ENCODE data around the gene SH2D4B. TPM values are rescaled to one million over a fixed set of nuclear protein-coding genes. Genes with fewer than 3 reads are reported as not detected.
A peak's percentile ranks its signal among the peaks of the same experiment; 100 is the strongest.

Gene SH2D4B
- total and polyA plus RNA-seq, 2 of the 13 experiments (the other 11 are each of a cell fraction or from before 2014, with no cell fraction given) = not detected

- peak; percentile 81; the same call in 1 of the 2 replicates for TF ChIP-seq KDM5B (CRISPR knock-in tag; IDR thresholded peaks at IDR 0.05; ENCODE audit: borderline replicate concordance)
- 0 out of 2 replicates have a peak, but pooled peaks have one; percentile 70 for TF ChIP-seq SSRP1 (CRISPR knock-in tag; IDR thresholded peaks at IDR 0.05)
- TF ChIP-seq ZSCAN25 (CRISPR knock-in tag; IDR thresholded peaks at IDR 0.05) = no peak
- peak; percentile 60; the same call in 1 of the 2 replicates for TF ChIP-seq HMG20A (CRISPR knock-in tag; IDR thresholded peaks at IDR 0.05; ENCODE audit: borderline replicate concordance)
- peak; percentile 70; the same call in 1 of the 2 replicates for TF ChIP-seq GZF1 (CRISPR knock-in tag; IDR thresholded peaks at IDR 0.05)
- peak; percentile 93 for TF ChIP-seq MED1 (CRISPR knock-in tag; IDR thresholded peaks at IDR 0.05)
- TF ChIP-seq ZNF883 (CRISPR knock-in tag; IDR thresholded peaks at IDR 0.05; ENCODE audit: not compliant biosample characterization) = no peak
- TF ChIP-seq FOXK1 (CRISPR knock-in tag; IDR thresholded peaks at IDR 0.05; ENCODE audit: borderline replicate concordance, low read depth) = peak; percentile 6; the same call in 1 of the 2 replicates
- TF ChIP-seq PITX1 (CRISPR knock-in tag; IDR thresholded peaks at IDR 0.05) = peak; percentile 74
- peak; percentile 90 for TF ChIP-seq RCOR2 (CRISPR knock-in tag; IDR thresholded peaks at IDR 0.05)
- TF ChIP-seq MIXL1 (CRISPR knock-in tag; IDR thresholded peaks at IDR 0.05) = peak; percentile 26; the same call in 1 of the 2 replicates
- peak; percentile 84; the same call in 1 of the 2 replicates for TF ChIP-seq JUNB (CRISPR knock-in tag; IDR thresholded peaks at IDR 0.05; ENCODE audit: borderline replicate concordance)
- TF ChIP-seq SIX4 (CRISPR knock-in tag; IDR thresholded peaks at IDR 0.05) = peak; percentile 50; the same call in 1 of the 2 replicates
- TF ChIP-seq FOSL2 (CRISPR knock-in tag; IDR thresholded peaks at IDR 0.05) = peak; percentile 99
- TF ChIP-seq SMARCC2 (IDR thresholded peaks at IDR 0.05) = no peak
- TF ChIP-seq ZEB1 (IDR thresholded peaks at IDR 0.05; ENCODE audit: insufficient replicate concordance, low read depth) = peak; percentile 73
- TF ChIP-seq FLYWCH1 (CRISPR knock-in tag; IDR thresholded peaks at IDR 0.05) = no peak
- no peak for TF ChIP-seq ZNF549 (CRISPR knock-in tag; IDR thresholded peaks at IDR 0.05)
- peak; percentile 51; the same call in 1 of the 2 replicates for TF ChIP-seq ISL2 (CRISPR knock-in tag; IDR thresholded peaks at IDR 0.05)
- TF ChIP-seq SAP130 (CRISPR knock-in tag; IDR thresholded peaks at IDR 0.05; ENCODE audit: low read depth) = peak; percentile 91
- peak; percentile 83; the same call in 1 of the 2 replicates for TF ChIP-seq AHDC1 (CRISPR knock-in tag; IDR thresholded peaks at IDR 0.05; ENCODE audit: borderline replicate concordance)
- no peak; the same call in 1 of the 2 replicates for TF ChIP-seq ZNF589 (CRISPR knock-in tag; conservative IDR thresholded peaks at IDR 0.05)
- TF ChIP-seq ESRRA (CRISPR knock-in tag; IDR thresholded peaks at IDR 0.05; ENCODE audit: low read depth) = peak; percentile 61; the same call in 1 of the 2 replicates
- no peak for TF ChIP-seq HES4 (CRISPR knock-in tag; IDR thresholded peaks at IDR 0.05; ENCODE audit: borderline replicate concordance)
- TF ChIP-seq DPF2 (CRISPR knock-in tag; IDR thresholded peaks at IDR 0.05; ENCODE audit: borderline replicate concordance, low read depth) = peak; percentile 81; the same call in 1 of the 2 replicates
- TF ChIP-seq TCF7 (IDR thresholded peaks at IDR 0.05; ENCODE audit: low read depth) = peak; percentile 62
- TF ChIP-seq SIX1 (CRISPR knock-in tag; IDR thresholded peaks at IDR 0.05; ENCODE audit: borderline replicate concordance) = 0 out of 2 replicates have a peak, but pooled peaks have one; percentile 43
Observed at GRCh38 chr10:80498833-80499741, 38.6 kb upstream of the SH2D4B start (continued).

All from HepG2 (cell line).